ENCODE data around the gene SMIM43. TPM values are rescaled to one million over a fixed set of nuclear protein-coding genes. Genes with fewer than 3 reads are reported as not detected.

The SMIM43 gene
- total and polyA plus RNA-seq, 2 of the 8 experiments (the other 6 are each of a cell fraction or from before 2014, with no cell fraction given) = 0.50 to 0.94 TPM

DNA sequence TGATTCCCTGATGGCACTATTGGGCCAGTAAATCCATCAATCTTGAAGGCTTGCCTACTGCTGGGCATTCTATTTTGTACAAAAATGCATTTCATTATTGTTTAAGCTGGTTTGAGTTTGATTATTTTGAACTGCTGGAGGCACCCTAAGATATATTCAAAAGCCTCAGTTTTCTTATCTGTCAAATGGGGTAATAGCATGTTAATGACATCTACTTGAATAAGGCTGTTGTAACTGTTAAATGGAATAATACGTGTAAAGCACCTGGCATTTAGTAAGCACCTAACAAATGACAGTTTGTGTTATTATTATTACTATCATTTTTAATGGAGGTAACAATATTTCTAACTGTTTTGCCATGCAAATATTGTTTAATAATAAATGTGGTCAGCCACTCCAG, 6.9 kb upstream of the SMIM43 start (continued):
- TF ChIP-seq SIX5 (IDR thresholded peaks at IDR 0.05; ENCODE audit: low read depth, low read length) (no peak), ASH2L (IDR thresholded peaks at IDR 0.05; ENCODE audit: low read length) (no peak)
- TF ChIP-seq, protein P1, sequence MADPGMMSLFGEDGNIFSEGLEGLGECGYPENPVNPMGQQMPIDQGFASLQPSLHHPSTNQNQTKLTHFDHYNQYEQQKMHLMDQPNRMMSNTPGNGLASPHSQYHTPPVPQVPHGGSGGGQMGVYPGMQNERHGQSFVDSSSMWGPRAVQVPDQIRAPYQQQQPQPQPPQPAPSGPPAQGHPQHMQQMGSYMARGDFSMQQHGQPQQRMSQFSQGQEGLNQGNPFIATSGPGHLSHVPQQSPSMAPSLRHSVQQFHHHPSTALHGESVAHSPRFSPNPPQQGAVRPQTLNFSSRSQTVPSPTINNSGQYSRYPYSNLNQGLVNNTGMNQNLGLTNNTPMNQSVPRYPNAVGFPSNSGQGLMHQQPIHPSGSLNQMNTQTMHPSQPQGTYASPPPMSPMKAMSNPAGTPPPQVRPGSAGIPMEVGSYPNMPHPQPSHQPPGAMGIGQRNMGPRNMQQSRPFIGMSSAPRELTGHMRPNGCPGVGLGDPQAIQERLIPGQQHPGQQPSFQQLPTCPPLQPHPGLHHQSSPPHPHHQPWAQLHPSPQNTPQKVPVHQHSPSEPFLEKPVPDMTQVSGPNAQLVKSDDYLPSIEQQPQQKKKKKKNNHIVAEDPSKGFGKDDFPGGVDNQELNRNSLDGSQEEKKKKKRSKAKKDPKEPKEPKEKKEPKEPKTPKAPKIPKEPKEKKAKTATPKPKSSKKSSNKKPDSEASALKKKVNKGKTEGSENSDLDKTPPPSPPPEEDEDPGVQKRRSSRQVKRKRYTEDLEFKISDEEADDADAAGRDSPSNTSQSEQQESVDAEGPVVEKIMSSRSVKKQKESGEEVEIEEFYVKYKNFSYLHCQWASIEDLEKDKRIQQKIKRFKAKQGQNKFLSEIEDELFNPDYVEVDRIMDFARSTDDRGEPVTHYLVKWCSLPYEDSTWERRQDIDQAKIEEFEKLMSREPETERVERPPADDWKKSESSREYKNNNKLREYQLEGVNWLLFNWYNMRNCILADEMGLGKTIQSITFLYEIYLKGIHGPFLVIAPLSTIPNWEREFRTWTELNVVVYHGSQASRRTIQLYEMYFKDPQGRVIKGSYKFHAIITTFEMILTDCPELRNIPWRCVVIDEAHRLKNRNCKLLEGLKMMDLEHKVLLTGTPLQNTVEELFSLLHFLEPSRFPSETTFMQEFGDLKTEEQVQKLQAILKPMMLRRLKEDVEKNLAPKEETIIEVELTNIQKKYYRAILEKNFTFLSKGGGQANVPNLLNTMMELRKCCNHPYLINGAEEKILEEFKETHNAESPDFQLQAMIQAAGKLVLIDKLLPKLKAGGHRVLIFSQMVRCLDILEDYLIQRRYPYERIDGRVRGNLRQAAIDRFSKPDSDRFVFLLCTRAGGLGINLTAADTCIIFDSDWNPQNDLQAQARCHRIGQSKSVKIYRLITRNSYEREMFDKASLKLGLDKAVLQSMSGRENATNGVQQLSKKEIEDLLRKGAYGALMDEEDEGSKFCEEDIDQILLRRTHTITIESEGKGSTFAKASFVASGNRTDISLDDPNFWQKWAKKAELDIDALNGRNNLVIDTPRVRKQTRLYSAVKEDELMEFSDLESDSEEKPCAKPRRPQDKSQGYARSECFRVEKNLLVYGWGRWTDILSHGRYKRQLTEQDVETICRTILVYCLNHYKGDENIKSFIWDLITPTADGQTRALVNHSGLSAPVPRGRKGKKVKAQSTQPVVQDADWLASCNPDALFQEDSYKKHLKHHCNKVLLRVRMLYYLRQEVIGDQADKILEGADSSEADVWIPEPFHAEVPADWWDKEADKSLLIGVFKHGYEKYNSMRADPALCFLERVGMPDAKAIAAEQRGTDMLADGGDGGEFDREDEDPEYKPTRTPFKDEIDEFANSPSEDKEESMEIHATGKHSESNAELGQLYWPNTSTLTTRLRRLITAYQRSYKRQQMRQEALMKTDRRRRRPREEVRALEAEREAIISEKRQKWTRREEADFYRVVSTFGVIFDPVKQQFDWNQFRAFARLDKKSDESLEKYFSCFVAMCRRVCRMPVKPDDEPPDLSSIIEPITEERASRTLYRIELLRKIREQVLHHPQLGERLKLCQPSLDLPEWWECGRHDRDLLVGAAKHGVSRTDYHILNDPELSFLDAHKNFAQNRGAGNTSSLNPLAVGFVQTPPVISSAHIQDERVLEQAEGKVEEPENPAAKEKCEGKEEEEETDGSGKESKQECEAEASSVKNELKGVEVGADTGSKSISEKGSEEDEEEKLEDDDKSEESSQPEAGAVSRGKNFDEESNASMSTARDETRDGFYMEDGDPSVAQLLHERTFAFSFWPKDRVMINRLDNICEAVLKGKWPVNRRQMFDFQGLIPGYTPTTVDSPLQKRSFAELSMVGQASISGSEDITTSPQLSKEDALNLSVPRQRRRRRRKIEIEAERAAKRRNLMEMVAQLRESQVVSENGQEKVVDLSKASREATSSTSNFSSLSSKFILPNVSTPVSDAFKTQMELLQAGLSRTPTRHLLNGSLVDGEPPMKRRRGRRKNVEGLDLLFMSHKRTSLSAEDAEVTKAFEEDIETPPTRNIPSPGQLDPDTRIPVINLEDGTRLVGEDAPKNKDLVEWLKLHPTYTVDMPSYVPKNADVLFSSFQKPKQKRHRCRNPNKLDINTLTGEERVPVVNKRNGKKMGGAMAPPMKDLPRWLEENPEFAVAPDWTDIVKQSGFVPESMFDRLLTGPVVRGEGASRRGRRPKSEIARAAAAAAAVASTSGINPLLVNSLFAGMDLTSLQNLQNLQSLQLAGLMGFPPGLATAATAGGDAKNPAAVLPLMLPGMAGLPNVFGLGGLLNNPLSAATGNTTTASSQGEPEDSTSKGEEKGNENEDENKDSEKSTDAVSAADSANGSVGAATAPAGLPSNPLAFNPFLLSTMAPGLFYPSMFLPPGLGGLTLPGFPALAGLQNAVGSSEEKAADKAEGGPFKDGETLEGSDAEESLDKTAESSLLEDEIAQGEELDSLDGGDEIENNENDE (IDR thresholded peaks at IDR 0.05; ENCODE audit: insufficient replicate concordance, low read length) = no peak

Measured in H1 (cell line).